ENCODE results near the gene RADIL.

RADIL gene

DNA sequence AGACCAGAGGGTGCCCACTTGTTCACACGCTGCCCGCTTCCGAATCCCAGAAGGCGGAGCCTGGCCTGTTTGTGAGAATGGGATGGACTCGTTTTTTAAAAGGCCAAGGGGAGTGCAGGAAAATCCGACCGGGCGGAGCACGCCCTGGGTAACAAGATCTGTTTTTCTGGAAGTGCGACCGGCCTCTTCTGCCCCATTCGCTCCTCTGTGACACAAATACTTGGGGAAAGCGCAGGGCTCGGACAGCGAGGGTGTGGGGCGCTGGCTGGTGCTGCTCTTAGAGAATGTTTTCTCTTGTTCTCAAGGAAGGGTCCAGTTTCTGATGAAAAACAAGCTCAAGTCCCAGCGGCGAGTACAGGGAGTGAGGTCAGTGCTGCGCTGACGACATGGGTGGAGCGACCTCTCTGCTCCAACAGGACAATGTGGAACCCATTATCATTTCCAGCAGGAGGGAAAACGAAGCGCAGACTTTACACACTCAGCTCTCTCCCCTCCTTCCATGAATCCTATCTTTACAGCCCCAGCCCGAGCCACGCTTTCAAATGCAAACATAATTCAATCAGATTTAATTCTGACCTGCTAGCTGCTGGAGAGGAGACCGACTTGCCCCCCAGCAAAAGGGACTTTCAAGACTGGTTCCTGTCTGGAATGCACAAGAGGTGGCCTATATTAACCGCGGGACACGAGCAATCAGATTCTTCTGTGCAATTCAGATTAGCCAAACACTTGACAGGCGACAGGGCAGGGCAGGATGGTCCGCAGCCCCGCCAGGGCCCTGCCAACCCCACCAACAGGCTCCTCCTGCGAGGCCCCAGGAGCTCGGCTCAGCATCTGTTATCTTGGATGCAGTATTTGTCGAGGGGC lies 1.1 kb downstream of the RADIL start:
- no peak for DNase-seq

DNA sequence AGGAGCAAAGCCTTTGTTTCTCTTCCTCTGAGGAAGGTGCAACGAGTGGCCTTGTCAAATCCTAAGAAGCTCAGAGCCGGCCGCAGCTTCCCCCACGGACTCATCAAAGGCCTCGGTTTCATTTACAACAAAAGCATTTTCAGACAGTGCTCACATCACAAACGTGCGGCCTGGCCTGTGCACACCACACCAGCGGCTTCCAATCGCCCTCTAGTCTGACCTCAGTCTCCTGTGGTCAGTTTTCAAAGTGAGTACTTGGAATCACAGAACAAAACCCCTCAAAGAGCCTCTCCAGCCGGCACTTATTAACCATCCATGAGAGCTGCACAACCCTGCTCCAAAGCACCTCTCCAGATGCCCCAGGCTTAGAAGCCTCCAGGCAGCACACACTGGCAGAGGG lies 3.3 kb downstream of the RADIL start:
- no peak for DNase-seq

DNA sequence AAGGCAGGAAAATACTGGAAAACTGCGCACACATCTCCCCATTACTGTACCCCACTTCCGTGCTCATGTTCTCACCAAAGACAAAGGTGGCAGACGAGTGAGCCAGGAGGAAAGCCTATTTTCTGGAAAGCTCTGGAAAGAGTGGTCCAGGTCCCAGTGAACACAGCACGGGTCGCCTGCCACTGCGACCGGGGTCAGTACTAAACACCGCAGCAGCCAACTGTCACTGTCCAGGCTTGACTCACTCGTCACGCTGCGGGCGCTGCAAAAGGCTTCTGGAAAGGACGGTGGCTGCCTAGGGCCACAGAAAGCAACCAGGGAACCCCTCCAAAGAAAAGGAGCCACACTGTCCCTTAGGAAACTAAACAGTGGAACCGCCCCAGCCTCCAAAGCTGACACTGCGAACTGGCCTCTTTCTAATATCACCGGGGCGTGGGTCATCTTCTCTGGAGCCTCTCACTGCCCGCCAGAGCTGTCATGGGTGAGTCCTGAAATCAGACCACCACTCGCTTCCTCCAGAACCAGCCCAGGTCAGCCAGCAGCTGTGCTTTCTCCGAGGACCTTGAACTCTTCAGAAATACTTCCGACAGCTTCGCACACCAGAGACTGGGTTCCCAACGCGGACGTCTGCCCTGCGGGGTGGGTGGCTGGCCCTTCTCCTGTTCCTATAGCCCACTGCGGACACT lies 4.0 kb downstream of the RADIL start:
- DNase-seq, result no peak

DNA sequence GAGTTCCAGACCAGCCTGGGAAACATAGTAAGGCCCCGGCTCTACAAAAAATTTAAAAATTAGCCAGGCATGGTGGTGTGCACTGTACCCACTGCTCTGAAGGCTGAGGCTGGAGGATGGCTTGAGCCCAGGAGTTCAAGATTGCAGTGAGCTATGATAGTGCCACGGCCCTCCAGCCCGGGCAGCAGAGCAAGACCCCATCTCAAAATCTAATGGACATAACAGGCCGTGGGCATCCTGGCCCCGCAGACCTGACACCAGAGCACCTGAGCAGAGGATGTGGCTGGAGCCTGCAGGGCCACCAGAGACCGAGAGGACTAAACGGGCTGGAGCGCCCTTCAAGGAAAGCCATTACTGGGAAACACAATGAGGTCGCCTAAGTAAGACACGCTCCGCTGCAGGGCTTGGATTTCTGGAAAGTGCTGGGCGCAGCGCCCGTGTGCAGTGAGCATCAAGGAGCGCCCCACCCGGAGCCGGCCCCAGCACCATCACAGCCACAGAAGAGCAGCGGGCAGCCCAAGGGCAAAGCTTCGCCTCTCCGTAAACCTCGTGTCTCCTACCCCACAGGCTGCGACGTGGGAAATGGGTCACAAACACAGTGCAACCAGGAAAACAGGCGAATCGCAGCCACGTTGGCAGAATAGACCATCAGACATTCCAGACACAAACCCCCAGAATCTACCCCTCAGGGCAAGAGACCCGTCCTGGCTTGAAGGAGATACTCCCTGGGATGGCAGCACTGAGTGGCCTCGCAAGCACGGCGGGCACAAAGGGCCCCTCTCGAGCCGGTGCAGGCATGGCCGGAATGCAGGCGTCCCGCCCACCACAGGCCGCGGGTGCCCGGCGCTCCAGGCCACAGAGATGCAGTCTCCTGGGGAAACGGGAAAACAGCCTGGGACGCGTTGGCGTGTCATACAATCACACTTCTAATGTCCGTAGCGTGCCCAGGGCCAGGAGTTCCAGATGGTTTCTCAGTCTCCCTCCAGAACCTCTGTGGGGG lies 4.9 kb downstream of the RADIL start:
- DNase-seq, result no peak

DNA sequence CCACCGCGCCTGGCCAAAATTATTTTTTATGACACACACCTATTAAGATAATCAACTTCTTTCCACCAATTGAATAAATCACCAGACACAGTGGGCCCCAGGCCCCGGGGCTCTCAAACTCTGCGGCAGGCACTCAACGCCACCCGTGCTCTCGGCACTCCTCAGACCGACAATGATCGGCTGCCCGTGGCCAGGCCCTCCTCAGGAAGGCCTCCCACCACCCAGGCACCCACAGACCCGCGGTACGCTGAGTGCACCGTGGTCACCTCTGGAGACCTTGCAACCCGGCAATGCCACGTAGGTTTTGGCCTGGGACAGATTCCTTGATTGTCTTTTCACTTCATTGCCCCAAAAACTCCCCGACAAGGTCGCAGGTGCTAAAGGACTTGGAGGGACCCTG lies 6.9 kb downstream of the RADIL start:
- no peak for DNase-seq

DNA sequence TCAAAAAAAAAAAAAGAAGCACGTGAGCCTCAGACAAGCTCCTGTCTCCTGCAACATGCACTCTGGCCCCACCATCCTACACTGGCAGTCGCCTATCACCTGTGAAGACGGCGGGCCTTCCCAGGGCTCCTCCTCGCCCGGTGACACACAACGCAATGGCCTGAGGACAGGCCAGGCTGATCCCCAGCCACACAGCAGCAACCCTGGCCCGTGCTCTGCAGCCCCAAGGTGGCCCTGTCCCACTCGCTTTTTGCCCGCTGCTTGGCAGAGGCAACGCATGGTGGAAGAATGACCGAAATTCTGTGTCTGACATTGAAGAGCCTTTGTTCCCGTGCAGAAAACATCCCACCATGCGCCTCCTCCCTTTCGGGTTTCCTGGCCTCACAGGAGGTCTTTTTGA lies 8.1 kb downstream of the RADIL start:
- no peak for DNase-seq

DNA sequence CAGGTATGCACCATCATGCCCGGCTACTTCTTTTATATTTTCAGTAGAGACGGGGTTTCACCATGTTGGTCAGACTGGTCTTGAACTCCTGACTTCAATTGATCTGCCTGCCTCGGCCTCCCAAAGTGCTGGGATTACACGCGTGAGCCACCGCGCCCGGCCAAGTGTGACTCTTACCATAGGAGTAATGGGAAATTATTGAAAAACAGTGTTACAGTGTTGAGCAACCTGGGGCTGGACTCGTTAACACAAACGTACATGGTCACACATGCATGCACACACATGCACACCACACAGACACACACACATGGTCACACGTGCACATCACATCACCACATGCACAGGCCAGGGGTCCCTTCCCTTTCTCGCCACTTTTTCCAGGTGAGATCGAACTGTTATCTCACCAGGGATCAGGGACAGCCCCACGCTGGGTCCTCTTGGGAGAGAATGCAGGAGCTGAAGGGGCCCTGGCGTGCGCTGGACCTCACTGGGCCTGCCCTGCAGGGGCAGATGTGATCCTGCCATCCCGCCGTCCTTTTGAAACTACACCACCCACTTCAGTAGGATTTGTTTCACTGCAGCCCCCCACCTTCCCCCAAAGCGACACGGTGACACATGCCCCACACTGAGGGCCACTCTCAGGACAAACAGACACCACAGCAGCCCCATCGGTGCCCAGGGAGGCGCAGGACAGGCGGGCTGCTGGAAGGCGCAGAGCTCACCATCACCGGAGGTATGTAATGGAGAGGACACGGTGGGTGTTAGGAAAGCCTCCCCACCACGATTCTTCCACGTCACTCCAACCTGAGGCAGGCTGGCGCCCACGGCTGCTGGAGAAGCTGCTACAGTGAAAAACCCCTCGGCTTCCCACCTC lies 10.2 kb downstream of the RADIL start:
- no peak for DNase-seq

DNA sequence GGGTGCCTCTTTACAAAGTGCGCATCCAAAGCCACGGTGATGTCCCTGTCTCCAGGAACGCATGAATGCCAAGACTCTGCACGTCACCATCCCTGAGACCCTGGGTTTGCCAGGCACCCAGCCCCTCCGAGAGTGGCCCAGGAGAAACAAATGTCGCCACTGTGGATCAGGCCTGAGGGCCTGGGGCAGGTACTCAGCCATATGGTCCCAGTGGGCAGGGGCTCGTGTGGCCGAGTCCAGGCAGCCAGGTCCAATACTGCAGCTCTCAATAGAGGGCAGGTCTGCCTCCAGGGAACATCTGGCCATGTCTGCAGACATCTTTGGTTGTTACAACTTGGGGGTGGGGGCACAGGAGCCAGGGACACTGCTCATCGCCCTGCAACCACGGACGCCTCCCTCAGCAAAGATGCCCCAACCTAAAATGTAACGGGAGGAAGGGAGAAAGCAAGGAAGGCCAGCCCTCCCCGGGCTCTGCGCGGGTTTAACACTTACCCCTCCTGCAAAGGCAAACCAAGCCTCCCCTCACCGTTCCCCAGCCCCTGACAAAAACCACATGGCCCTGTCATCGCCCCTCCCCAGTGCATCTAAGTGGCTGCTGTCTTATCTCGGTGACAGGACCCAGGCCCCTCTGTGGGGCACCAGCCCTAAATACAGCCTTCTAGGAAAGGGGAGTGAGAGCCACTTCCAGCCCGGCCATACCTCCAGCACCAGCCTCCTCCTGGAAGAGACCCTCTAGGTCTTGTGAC lies 11.4 kb downstream of the RADIL start:
- no peak for DNase-seq

DNA sequence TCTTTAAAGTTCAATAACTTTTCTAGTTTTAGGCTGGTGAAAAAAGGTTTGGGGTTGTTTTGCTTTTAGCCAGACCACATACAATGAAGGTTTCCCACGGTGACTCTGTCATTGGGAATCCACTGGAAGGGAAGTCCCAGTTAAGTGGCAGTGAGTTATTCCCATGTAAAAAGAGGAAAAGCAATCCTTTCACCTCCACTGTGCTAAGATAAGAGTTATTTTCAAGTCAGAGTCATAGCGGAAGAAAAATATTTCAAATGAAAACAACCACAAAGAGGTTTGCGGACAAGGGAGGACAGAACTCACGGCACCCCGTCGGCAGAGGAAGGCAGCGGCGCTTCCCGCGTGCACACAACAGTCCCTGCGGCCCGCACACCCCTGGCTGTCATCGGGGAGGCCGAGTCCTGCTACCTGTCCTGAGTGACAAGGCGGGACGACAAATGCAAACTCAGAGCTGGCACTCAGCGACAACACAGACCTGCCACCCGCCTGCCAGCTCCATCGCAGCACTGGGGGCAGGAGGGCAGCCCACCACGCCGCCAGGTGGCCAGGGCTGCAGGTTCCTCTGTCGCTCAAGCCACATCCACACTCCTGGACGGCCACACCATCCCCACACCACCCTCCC lies 12.3 kb downstream of the RADIL start:
- no peak for DNase-seq

DNA sequence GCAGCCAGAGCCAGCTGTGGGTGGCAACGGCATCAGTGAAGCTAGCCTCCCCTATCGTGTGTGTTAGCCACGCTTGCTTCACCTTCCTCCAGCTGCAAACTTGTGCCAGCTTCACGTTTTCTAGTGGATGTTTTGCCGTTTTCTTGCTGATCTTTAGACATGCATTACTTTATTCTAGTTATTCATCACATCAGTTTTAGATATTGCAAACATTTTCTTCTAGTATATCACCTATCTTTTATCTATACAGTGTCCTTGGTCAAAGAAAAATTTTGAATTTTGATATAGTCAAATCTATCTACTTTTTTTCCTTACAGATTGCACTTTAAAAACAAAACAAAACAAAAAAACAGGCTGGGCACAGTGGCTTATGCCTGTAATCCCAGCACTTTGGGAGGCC lies 15.0 kb downstream of the RADIL start:
- DNase-seq, result no peak

DNA sequence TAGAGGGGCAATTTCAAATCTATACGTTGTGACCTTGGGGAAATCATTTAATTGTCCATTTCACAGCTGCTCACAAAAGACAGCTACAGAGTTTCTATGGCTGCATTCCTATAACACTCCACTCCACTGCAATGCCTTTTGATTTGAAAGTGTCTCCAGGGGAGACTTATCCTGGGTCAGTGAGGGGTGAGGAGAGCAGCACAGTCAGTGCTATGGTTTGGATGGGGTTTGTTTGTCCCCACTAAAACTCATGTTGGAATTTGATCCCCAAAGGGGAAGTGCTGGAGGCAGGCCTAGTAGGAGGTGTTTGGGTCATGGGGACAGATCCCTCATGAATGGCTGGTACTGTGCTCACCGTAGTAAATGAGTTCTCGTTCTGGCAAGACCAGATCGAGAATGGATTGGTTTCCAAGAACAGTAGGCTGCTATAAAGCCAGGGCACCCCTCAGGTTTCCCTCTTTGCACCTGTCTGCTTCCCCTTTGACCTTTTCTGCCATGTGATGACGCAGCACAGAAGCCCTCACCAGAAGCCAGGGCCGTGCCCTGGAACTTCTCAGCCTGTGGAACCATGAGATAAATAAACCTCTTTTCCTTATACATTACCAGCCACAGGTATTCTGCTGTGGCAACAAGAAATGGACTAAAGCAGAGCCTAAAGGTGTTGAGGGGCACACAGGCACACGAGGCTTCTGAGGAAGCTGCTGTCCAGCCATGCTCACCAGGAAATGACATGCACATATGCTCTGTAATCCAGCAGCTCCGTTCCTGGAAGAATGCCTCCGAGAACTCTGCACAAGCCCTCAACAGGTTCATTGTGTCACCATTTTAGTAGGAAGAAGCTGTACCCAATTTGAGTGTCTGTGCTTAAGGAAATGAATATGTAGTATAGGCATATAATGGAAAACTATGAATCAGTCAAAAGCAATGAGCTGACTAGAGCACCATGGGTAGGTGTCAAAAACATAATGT lies 16.7 kb downstream of the RADIL start:
- DNase-seq, result no peak

DNA sequence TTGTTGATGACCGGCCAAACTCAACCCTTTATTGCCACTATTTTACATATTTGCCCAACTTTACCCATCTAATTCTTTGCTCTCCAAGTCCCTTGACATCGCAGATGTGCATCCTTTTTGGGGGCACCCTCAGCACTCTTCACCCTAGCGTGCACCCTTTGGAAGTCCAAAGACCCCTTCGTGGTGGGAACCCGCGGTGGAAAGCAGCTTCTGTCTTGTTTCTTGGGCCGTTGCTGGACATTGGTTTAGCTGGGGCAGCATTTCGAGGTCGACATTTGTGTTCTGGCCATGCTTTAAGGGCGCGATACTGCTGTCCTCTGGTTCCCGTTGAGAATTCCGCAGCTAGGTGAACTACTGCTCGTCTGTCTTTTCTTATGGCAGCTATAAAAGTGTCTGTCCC lies 21.4 kb downstream of the RADIL start:
- DNase-seq, result no peak

DNA sequence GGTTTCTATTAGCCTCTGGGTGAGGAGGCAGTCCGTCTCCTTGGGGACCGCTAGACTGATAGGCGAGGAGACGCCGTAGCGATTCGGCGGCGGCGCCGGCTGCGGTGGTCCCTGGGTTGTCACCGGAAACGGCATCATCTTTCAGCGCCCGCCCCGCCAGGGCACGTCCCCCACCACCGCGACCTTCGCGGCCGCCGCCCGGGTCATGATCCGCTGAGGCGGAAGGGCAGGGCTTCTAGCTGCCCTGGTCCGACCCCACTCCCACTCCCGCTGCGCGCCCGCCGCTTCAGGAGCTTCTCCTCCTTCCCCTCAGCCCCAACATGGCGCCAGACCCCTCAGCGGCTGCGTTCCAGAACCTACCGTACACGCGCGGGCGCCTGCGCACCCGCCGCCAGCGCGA lies 21.8 kb downstream of the RADIL start, which contains the start of gene PAPOLB:
Gene PAPOLB, minus strand, starts transcription at position 358 of the 400 bp plus-strand sequence. Its CDS starts 220 bp downstream, at position 138.
- no peak for DNase-seq

DNA sequence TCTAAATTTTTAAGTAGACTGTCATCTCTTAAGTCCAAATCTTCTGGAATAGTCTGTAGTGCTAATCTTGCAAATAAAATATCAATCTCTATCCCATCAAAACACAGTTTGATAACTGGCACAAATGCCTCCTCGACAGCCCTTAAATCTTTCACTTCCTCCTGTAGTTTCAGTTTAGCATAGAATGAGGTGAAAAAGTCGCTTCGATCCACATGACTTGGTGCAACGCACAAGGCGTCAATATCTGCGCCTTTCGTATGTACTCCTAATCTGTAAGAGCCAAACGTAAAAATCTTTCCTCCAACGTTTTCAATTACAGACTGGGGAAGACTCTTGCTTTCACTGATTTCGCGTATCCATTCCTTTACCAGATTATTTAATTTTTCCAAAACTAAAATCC lies 22.3 kb downstream of the RADIL start:
- DNase-seq, result no peak

DNA sequence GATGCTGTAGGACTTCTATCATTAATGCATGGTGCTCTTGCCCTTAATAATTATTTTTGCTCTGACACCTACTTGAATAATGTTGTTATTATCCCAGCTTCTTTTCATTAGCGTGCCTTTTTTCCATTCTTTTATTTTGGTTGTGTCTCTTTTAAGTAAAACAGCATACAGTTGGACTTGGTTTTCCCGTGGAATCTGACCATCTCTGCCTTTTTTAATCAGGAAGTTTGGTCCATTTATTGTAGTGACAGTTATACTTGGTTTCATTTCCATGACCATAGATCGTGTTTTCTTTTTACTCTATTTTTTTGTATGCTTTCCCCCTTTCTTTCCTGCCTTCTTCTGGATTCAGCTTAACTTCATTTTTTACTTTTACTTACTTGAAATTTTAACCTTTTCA lies 26.3 kb downstream of the RADIL start:
- no peak for DNase-seq

DNA sequence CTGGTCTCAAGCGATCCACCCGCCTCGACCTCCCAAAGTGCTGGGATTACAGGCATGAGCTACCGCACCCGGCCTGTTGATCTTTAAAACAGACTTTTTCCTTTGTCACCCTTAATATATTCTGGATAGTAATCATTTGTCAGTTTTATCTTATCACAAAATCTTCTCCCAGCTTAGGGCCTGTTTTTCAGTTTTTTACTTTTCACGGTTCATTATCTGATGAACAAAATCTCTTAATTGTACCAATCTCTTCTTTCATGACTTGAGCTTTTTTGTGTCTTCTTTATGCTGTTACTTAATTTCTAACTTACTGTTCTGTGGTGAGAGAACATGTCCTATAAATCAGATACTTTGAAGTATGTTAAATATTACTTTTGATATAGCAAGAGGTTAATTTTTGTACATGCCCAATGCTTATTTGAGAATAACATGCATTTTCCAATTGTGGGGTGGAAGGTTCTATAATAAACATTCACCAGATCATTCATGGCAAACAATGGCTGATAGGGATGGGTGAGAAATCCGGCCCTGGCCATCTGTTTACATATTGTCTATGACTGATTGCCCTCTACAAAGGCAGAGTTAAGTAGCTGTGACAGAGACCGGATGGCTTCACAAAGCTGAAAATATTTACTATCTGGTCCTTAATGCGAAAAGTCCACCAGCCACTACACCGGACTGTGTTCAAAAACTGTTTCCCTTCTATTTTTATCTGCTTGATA lies 27.0 kb downstream of the RADIL start:
- no peak for DNase-seq

DNA sequence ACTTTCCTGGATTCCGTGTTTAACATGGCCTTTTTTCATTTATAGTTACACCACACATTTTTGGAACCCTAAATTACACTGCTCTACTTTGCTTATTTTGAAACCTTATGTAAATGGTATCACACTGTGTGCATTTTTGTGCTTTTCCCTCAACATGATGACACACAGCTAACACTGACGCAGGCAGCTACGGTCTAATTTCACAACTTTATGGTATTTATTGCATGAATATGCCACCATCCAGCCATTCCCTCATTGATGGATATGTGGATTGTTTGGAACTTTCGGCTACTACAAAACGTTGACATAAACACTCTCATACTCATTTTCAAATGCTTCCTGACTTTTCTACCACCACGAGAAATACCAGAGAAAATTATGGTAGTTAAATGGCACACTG lies 28.6 kb downstream of the RADIL start:
- no peak for DNase-seq

Measured in T-helper 9 cell (primary cell).